ENCODE results near the gene CMTM6.

The CMTM6 gene

DNA sequence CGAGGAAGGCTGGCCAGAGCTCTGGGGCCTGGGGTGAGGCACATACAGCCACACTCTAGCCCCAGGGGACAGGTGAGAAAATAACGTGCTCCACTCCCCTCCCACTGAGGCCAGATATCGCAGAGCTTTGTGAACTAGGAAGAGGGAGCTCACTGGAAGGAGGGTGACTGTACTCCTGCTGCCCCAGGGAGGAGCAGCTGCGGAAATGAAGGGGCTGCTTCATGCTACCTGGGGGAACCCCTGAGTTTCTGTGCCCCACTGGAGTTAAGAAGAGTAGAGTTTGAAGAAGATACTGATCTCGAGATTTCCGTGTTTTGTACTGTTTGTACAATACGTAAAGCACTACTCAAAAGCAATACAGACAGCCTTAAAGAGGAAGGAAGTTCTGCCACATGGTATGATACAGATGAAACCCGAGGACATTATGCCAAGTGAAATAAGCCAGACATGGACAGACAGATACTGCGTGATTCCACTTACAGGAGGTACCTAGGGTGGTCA lies 44.6 kb downstream of the CMTM6 start:
- no peak for ATAC-seq
- TF ChIP-seq RARB (CRISPR knock-in tag; IDR thresholded peaks at IDR 0.05), result no peak
- no peak for TF ChIP-seq TOX (CRISPR knock-in tag; IDR thresholded peaks at IDR 0.05; ENCODE audit: borderline replicate concordance)
- TF ChIP-seq ZNF565 (CRISPR knock-in tag; conservative IDR thresholded peaks at IDR 0.05; ENCODE audit: low read depth), result no peak
- TF ChIP-seq ESRRG (CRISPR knock-in tag; IDR thresholded peaks at IDR 0.05), result no peak
- TF ChIP-seq CSRNP3 (CRISPR knock-in tag; IDR thresholded peaks at IDR 0.05), result no peak
- TF ChIP-seq, protein P1, sequence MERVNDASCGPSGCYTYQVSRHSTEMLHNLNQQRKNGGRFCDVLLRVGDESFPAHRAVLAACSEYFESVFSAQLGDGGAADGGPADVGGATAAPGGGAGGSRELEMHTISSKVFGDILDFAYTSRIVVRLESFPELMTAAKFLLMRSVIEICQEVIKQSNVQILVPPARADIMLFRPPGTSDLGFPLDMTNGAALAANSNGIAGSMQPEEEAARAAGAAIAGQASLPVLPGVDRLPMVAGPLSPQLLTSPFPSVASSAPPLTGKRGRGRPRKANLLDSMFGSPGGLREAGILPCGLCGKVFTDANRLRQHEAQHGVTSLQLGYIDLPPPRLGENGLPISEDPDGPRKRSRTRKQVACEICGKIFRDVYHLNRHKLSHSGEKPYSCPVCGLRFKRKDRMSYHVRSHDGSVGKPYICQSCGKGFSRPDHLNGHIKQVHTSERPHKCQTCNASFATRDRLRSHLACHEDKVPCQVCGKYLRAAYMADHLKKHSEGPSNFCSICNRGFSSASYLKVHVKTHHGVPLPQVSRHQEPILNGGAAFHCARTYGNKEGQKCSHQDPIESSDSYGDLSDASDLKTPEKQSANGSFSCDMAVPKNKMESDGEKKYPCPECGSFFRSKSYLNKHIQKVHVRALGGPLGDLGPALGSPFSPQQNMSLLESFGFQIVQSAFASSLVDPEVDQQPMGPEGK (CRISPR knock-in tag; IDR thresholded peaks at IDR 0.05; ENCODE audit: borderline replicate concordance), result no peak
- TF ChIP-seq ISL1 (CRISPR knock-in tag; IDR thresholded peaks at IDR 0.05), result no peak
- TF ChIP-seq CSDC2 (CRISPR knock-in tag; IDR thresholded peaks at IDR 0.05), result no peak
- TF ChIP-seq ZFP30 (CRISPR knock-in tag; IDR thresholded peaks at IDR 0.05), result no peak
- TF ChIP-seq SNAI2 (CRISPR knock-in tag; IDR thresholded peaks at IDR 0.05), result no peak
- TF ChIP-seq TSHZ2 (CRISPR knock-in tag; IDR thresholded peaks at IDR 0.05), result no peak
- no peak for TF ChIP-seq ARNTL (CRISPR knock-in tag; IDR thresholded peaks at IDR 0.05; ENCODE audit: borderline replicate concordance, low read depth)
- no peak for TF ChIP-seq ZC3H10 (CRISPR knock-in tag; IDR thresholded peaks at IDR 0.05)
- no peak for TF ChIP-seq POU6F1 (CRISPR knock-in tag; IDR thresholded peaks at IDR 0.05; ENCODE audit: borderline replicate concordance, low read depth)

GRCh38 chr3:32456429-32457130 lies 46.1 kb downstream of the CMTM6 start:
- ATAC-seq, result no peak
- no peak for TF ChIP-seq CSDC2 (CRISPR knock-in tag; IDR thresholded peaks at IDR 0.05)
- TF ChIP-seq ZC3H10 (CRISPR knock-in tag; IDR thresholded peaks at IDR 0.05), result no peak
- TF ChIP-seq, protein P2, sequence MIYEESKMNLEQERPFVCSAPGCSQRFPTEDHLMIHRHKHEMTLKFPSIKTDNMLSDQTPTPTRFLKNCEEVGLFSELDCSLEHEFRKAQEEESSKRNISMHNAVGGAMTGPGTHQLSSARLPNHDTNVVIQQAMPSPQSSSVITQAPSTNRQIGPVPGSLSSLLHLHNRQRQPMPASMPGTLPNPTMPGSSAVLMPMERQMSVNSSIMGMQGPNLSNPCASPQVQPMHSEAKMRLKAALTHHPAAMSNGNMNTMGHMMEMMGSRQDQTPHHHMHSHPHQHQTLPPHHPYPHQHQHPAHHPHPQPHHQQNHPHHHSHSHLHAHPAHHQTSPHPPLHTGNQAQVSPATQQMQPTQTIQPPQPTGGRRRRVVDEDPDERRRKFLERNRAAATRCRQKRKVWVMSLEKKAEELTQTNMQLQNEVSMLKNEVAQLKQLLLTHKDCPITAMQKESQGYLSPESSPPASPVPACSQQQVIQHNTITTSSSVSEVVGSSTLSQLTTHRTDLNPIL (CRISPR knock-in tag; IDR thresholded peaks at IDR 0.05; ENCODE audit: low read depth), result no peak
- no peak for TF ChIP-seq ZNF8 (CRISPR knock-in tag; IDR thresholded peaks at IDR 0.05)
- TF ChIP-seq, protein P1 (CRISPR knock-in tag; IDR thresholded peaks at IDR 0.05; ENCODE audit: borderline replicate concordance), result no peak
- no peak for TF ChIP-seq GLIS3 (CRISPR knock-in tag; IDR thresholded peaks at IDR 0.05)
- TF ChIP-seq ZNF70 (CRISPR knock-in tag; IDR thresholded peaks at IDR 0.05), result no peak
- TF ChIP-seq ESRRG (CRISPR knock-in tag; IDR thresholded peaks at IDR 0.05), result no peak
- TF ChIP-seq ARNTL (CRISPR knock-in tag; IDR thresholded peaks at IDR 0.05; ENCODE audit: borderline replicate concordance, low read depth), result no peak
- no peak for TF ChIP-seq OSR1 (CRISPR knock-in tag; IDR thresholded peaks at IDR 0.05)
- TF ChIP-seq TSHZ2 (CRISPR knock-in tag; IDR thresholded peaks at IDR 0.05), result no peak
- no peak for TF ChIP-seq ZFP3 (CRISPR knock-in tag; IDR thresholded peaks at IDR 0.05)
- TF ChIP-seq CSRNP3 (CRISPR knock-in tag; IDR thresholded peaks at IDR 0.05), result no peak
- no peak for TF ChIP-seq PPARA (CRISPR knock-in tag; IDR thresholded peaks at IDR 0.05; ENCODE audit: borderline replicate concordance)
- no peak for TF ChIP-seq SNAI2 (CRISPR knock-in tag; IDR thresholded peaks at IDR 0.05)
